CD4-positive, alpha-beta memory T cell (primary cell): ENCODE results near the gene SMPD3. TPM values are rescaled to one million over a fixed set of nuclear protein-coding genes. Genes with fewer than 3 reads are reported as not detected.

Experiments
- CTCF ChIA-PET: fragments of 350-600 bp; sonication (Branson Sonifier 250); formaldehyde crosslinking; loops from one replicate; lab custom pipeline; 2021; ENCODE audit warnings: inconsistent platforms; ENCODE audit not compliant: partially characterized antibody; lab: Charles Lee
- POLR2A ChIA-PET: fragments of 350-600 bp; sonication (Branson Sonifier 250); formaldehyde crosslinking; loops from one replicate; lab custom pipeline; 2021; ENCODE audit not compliant: partially characterized antibody; lab: Charles Lee
- DNase-seq, 5 donors: peaks; one replicate each; pipeline versions ENCODE4 v3.0.0 to v3.0.0-alpha.2; 2020 to 2022; ENCODE audit warnings: mixed read lengths in 1 of 5
- H3K27ac ChIP-seq: one replicate; pipeline ENCODE4 v1.7.0; 2013; ENCODE audit warnings: low read depth, low read length
- H3K27me3 ChIP-seq: 2 replicates; pipeline ENCODE4 v1.7.0; 2013; ENCODE audit warnings: mild to moderate bottlenecking, low read length, moderate library complexity; ENCODE audit not compliant: insufficient read depth
- H3K36me3 ChIP-seq: 2 replicates; pipeline ENCODE4 v1.7.0; 2013; ENCODE audit warnings: mild to moderate bottlenecking, low read length, moderate library complexity; ENCODE audit not compliant: insufficient read depth
- H3K4me1 ChIP-seq: 2 replicates; pipeline ENCODE4 v1.7.0; 2013; ENCODE audit warnings: mild to moderate bottlenecking, low read length, moderate library complexity; ENCODE audit not compliant: insufficient read depth
- H3K4me3 ChIP-seq, 2 donors: one replicate each; pipeline ENCODE4 v1.7.0; 2013; ENCODE audit warnings: low read length in 2 of 2, mild to moderate bottlenecking in 1 of 2
- H3K9me3 ChIP-seq, 2 donors: one replicate each; pipeline ENCODE4 v1.7.0; 2013; ENCODE audit warnings: low read length in 2 of 2, control low read depth in 1 of 2; ENCODE audit not compliant: control insufficient read depth in 1 of 2
- H3K27ac Mint-ChIP-seq, 7 donors: one replicate each; pipeline ENCODE4 v1.8.0; 2020 to 2021; ENCODE audit warnings: mixed read lengths in 7 of 7, mild to moderate bottlenecking in 6 of 7, inconsistent platforms in 3 of 7, moderate library complexity in 3 of 7
- H3K27me3 Mint-ChIP-seq, 2 donors: one replicate each; pipeline ENCODE4 v1.8.0; 2020 to 2021; ENCODE audit warnings: mixed read lengths in 2 of 2
- H3K36me3 Mint-ChIP-seq, 2 donors: one replicate each; pipeline ENCODE4 v1.8.0; 2020 to 2021; ENCODE audit warnings: mixed read lengths in 2 of 2, inconsistent platforms in 1 of 2, mild to moderate bottlenecking in 1 of 2
- H3K4me1 Mint-ChIP-seq, 4 donors: one replicate each; pipeline ENCODE4 v1.8.0; 2020 to 2021; ENCODE audit warnings: mixed read lengths in 4 of 4, mild to moderate bottlenecking in 1 of 4
- H3K4me3 Mint-ChIP-seq, 8 donors: one replicate each; pipeline ENCODE4 v1.8.0; 2020 to 2021; ENCODE audit warnings: mixed read lengths in 8 of 8, mild to moderate bottlenecking in 7 of 8, moderate library complexity in 6 of 8, inconsistent platforms in 3 of 8
- H3K9me3 Mint-ChIP-seq, 8 donors: one replicate each; pipeline ENCODE4 v1.8.0; 2020 to 2021; ENCODE audit warnings: mixed read lengths in 8 of 8, mild to moderate bottlenecking in 5 of 8, inconsistent platforms in 3 of 8, moderate library complexity in 1 of 8
- intact Hi-C: fragments of 100-400 bp; cut with micrococcal nuclease; formaldehyde crosslinking; loops from one replicate; pipeline ENCODE4 v1.15.1; 2023
- polyA plus RNA-seq, 2 donors: library from polyadenylated mRNA; unstranded; fragments of 300-500 nt; fragmentation: Illumina TruSeq; gene quantifications; one replicate each; pipeline ENCODE4 v1.2.3, GENCODE V29; 2021
- total RNA-seq, 2 experiments: library from RNA; stranded (reverse); gene quantifications; one replicate each; pipeline ENCODE4 v1.2.3, GENCODE V29; 2021

SMPD3 gene
- total and polyA plus RNA-seq, 4 experiments from 2014 or later = 0.63 to 3.1 (median 0.87) TPM

DNA sequence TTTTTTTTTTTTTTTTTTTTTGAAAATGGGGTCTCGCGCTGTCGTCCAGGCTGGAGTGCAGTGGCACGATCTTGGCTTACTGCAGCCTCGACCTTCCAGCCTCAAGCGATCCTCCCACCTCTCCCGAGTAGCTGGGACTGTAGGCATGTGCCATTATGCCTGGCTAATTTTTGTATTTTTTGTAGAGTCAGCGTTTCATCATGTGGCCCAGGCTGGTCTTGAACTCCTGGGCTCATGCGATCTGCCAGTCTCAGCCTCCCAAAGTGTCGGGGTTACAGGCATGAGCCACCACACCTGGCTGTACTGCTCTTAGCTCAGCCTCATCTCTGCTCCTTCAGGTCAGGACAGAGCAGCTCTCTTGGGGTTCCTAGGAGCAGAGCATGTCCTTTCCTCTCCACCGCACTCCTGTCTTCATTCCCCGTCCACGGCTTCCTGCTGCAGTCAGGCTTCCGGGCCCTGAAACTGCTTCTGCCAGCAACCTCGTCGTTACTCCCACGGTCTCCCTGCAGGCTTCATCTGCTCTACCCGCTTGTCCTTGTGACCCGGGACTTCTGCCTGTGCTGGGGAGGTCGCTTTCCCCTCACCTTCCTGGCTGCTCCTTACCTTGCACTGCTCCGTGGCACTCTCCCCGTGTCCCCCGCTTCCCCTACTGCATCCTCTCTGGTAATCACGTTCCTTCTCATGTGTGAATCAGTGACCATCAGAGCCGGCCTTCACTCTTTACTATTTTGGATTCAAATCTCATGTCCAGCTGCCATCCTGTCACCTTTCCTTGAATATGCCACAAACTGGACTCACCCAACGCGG, 99.5 kb downstream of the SMPD3 start:
- H3K4me1 ChIP-seq = no peaks in the 10 kb centered on the region
- ChIA-PET POLR2A (no interaction called here), CTCF (interaction anchor here (1.8 kb wide), 1 partner anchor 20 kb away, joined by 3 read pairs; no protein-coding TSS in a partner anchor)
- intact Hi-C loops = no loop called here
- H3K27me3 Mint-ChIP-seq = no peaks in the 10 kb centered on the region
- H3K36me3 ChIP-seq = peaks cover 64% of the 10 kb centered on the region
- DNase-seq = no peak
- no peaks in the 10 kb centered on the region for H3K9me3 ChIP-seq
- peaks cover 0 to 10% (median 6%) of the 10 kb centered on the region in 4 donors for H3K4me1 Mint-ChIP-seq
- H3K36me3 Mint-ChIP-seq = peaks cover 47 to 75% of the 10 kb centered on the region in 2 donors
- no peaks in the 10 kb centered on the region for H3K27me3 ChIP-seq
- H3K9me3 Mint-ChIP-seq = no peaks in the 10 kb centered on the region
- H3K27ac Mint-ChIP-seq = no peak overlapping the region
- H3K4me3 ChIP-seq = no peak overlapping the region
- H3K27ac ChIP-seq = no peak overlapping the region
- no peak overlapping the region for H3K4me3 Mint-ChIP-seq

DNA sequence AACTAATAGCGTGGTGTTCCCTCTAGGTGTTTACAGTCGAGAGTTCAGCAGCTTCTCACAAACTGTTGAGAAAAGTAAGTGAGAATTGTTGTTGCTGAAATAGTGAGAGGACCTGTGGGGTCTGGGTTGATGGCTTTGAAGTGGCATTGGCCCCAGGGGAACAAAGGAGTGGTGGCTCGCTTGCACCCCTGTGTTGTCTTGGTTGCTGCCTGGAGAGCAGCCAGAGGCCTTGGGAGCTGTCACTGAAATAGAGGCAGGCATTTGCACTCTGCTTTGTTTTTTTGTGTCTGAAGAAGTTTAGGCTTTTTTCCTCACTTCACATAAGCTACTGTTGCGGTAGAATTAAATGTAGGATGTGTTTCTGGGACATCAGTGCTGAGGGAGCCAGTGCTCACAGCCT, 100.7 kb downstream of the SMPD3 start:
- ChIA-PET POLR2A (no interaction called here), CTCF (no interaction called here)
- no peak for DNase-seq
- peak overlapping the region in 2 of 7 donors; percentile 6 to 19 for H3K27ac Mint-ChIP-seq
- H3K9me3 Mint-ChIP-seq = no peaks in the 10 kb centered on the region
- Histone ChIP-seq H3K4me3 (no peak overlapping the region), H3K27me3 (no peaks in the 10 kb centered on the region), H3K27ac (no peak overlapping the region), H3K36me3 (peaks cover 73% of the 10 kb centered on the region), H3K4me1 (no peaks in the 10 kb centered on the region), H3K9me3 (no peaks in the 10 kb centered on the region)
- no peak overlapping the region for H3K4me3 Mint-ChIP-seq
- no peaks in the 10 kb centered on the region for H3K27me3 Mint-ChIP-seq
- peaks cover 0 to 8% (median 5%) of the 10 kb centered on the region in 4 donors for H3K4me1 Mint-ChIP-seq
- H3K36me3 Mint-ChIP-seq = peaks cover 53 to 76% of the 10 kb centered on the region in 2 donors
- intact Hi-C loops = no loop called here

DNA sequence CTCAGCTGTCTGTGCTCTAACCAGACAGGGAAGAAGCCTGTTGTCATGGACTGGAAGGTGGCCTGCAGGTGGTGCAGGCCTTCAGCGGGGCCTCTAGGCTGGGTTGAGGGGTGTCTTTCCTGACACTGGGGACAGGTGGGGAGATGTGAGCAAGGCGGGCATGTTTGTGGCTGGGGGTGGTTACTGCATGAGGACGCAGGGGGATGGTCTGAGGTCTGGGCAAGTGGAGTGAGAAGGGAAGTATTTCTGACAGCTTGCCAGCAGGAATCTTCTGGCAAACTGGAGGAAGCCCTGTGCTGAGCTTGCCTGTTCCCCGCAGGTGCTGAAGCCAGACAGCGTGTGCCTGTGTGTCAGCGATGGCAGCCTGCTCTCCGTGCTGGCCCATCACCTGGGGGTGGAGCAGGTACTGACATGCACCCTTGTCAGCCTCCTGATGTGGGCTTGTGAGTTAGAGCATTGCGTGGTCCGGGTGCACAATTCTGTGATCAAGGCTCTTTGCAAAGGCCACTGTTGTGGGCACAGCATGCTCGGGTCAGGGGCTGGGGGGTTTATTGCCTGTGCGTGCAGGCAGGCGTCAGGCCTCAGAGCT, 101.3 kb downstream of the SMPD3 start:
- no peaks in the 10 kb centered on the region for H3K9me3 ChIP-seq
- intact Hi-C loops = no loop called here
- H3K4me1 Mint-ChIP-seq = peaks cover 0 to 8% (median 4%) of the 10 kb centered on the region in 4 donors
- H3K36me3 Mint-ChIP-seq = peaks cover 53 to 75% of the 10 kb centered on the region in 2 donors
- no peaks in the 10 kb centered on the region for H3K27me3 Mint-ChIP-seq
- H3K4me3 Mint-ChIP-seq = no peak overlapping the region
- peaks cover 75% of the 10 kb centered on the region for H3K36me3 ChIP-seq
- no peaks in the 10 kb centered on the region for H3K4me1 ChIP-seq
- H3K27ac ChIP-seq = no peak overlapping the region
- CTCF ChIA-PET = no interaction called here
- no peaks in the 10 kb centered on the region for H3K9me3 Mint-ChIP-seq
- H3K4me3 ChIP-seq = no peak overlapping the region
- POLR2A ChIA-PET = no interaction called here
- no peaks in the 10 kb centered on the region for H3K27me3 ChIP-seq
- no peak overlapping the region for H3K27ac Mint-ChIP-seq
- no peak for DNase-seq

DNA sequence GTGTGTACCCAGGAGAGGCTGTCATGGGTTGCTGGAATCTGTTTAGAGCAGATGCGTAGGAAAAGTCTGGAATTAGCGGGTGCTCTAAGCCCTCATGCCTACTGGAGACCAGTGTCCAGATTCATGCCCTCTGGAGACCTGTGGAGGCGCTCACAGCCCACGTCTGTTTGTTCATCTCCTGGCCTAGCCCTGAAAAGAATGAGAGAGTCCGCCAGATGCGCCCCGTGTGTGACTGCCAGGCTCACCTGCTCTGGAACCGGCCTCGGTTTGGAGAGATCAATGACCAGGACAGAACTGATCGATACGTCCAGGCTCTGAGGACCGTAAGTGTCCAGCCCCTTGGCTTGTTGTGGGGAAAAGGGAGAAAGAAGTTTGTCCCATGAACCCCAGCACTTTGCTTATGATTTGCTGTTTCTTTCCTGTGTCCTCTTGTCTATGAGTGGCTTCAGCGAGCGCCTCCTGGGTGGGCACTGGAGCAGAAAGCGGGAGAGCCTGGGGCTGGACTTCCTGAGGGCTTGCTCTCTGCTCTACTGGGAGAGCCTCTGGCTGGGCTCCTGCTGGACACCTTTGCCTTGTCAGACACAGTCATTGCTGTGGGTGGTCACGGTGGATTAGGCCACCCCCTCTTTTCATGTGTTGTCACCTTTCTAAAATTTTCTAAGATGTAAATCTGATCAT, 102.2 kb downstream of the SMPD3 start:
- H3K4me1 Mint-ChIP-seq = peaks cover 0 to 8% (median 4%) of the 10 kb centered on the region in 4 donors
- no peak overlapping the region for H3K4me3 Mint-ChIP-seq
- POLR2A ChIA-PET = no interaction called here
- Histone ChIP-seq H3K9me3 (no peaks in the 10 kb centered on the region), H3K4me3 (no peak overlapping the region), H3K27ac (no peak overlapping the region), H3K36me3 (peaks cover 73% of the 10 kb centered on the region), H3K4me1 (no peaks in the 10 kb centered on the region), H3K27me3 (no peaks in the 10 kb centered on the region)
- DNase-seq = no peak
- H3K27me3 Mint-ChIP-seq = no peaks in the 10 kb centered on the region
- no peaks in the 10 kb centered on the region for H3K9me3 Mint-ChIP-seq
- CTCF ChIA-PET = no interaction called here
- peaks cover 53 to 78% of the 10 kb centered on the region in 2 donors for H3K36me3 Mint-ChIP-seq
- peak overlapping the region in 1 of 7 donors; percentile 47 for H3K27ac Mint-ChIP-seq
- intact Hi-C loops = no loop called here

DNA sequence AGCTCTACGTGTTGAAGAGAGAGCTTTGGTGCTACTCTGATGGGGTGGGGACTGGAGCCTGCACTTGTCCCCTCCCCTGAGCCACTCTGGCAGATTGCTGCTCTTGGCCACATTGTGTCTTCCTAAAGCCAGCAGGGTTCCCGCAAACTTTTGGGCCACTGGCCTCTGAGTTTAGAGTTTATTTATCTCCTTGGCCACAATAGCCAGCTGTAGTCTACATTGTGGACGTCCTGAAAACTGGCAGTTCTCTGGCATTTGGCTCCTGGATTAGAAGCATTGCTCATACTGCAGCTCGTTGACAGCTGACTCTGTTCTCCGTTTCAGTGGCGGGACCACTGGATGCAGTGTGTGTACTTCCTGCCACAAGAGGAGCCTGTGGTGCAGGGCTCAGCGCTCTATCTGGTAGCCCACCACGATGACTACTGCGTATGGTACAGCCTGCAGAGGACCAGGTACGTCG, 102.9 kb downstream of the SMPD3 start:
- Mint-ChIP-seq H3K27me3 (no peaks in the 10 kb centered on the region), H3K4me1 (peaks cover 0 to 8% (median 3%) of the 10 kb centered on the region in 4 donors), H3K4me3 (no peak overlapping the region), H3K9me3 (no peaks in the 10 kb centered on the region), H3K36me3 (peaks cover 57 to 80% of the 10 kb centered on the region in 2 donors), H3K27ac (peak overlapping the region in 1 of 7 donors; percentile 47)
- Histone ChIP-seq H3K9me3 (no peaks in the 10 kb centered on the region), H3K27me3 (no peaks in the 10 kb centered on the region), H3K4me3 (no peak overlapping the region), H3K36me3 (peaks cover 76% of the 10 kb centered on the region), H3K27ac (no peak overlapping the region), H3K4me1 (no peaks in the 10 kb centered on the region)
- intact Hi-C loops = no loop called here
- DNase-seq = no peak
- POLR2A ChIA-PET = no interaction called here
- CTCF ChIA-PET = no interaction called here

DNA sequence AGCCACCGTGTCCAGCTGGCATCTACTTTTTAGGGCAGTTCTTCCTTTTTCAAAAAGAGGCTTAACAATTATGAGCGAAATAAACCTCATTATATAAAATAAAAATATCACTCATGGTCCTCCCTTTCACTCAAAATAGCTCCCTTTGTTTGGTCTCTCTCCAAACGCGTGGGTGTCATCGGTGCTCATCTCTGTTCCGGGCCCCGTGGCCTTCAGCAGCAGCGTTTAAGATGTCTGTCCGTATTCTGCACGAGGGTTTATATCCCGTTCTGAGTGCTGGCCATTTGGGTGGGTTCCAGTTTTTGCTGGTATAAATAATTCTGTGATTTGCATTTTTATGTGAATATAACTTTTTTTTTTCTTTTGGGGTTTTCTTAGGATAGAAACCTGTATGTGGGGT, 104.1 kb downstream of the SMPD3 start:
- no peak overlapping the region for H3K4me3 ChIP-seq
- H3K27ac ChIP-seq = no peak overlapping the region
- POLR2A ChIA-PET = no interaction called here
- Mint-ChIP-seq H3K27ac (no peak overlapping the region), H3K9me3 (no peaks in the 10 kb centered on the region), H3K4me3 (no peak overlapping the region), H3K27me3 (no peaks in the 10 kb centered on the region), H3K36me3 (peaks cover 65 to 83% of the 10 kb centered on the region in 2 donors), H3K4me1 (peaks cover 0 to 8% (median 2%) of the 10 kb centered on the region in 4 donors)
- H3K4me1 ChIP-seq = no peaks in the 10 kb centered on the region
- intact Hi-C loops = no loop called here
- H3K27me3 ChIP-seq = no peaks in the 10 kb centered on the region
- DNase-seq = no peak
- CTCF ChIA-PET = interaction anchor here (1.0 kb wide), 1 partner anchor 83 kb away, joined by 3 read pairs; no protein-coding TSS in a partner anchor
- H3K36me3 ChIP-seq = peaks cover 76% of the 10 kb centered on the region
- no peaks in the 10 kb centered on the region for H3K9me3 ChIP-seq

DNA sequence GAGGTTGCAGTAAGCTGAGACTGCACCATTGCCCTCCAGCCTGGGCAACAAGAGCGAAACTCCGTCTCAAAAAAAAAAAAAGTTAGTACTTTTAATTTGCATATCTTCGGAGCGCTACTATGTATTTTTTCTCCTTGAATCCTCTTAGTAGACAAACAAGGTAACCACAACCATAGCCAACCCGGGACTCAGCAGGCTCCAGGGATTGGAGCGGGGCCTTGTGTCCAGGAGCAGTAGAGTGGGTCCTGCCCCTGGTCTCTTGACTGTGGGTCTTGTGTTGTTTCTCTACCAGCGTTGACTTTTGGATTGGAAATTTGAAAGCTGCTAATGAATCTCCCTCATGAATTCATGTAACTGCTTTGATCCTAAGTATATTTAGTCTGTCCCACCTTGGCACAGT, 105.2 kb downstream of the SMPD3 start:
- Histone ChIP-seq H3K4me3 (no peak overlapping the region), H3K36me3 (peaks cover 77% of the 10 kb centered on the region), H3K4me1 (no peaks in the 10 kb centered on the region), H3K27ac (no peak overlapping the region), H3K27me3 (no peaks in the 10 kb centered on the region), H3K9me3 (no peaks in the 10 kb centered on the region)
- no peak for DNase-seq
- ChIA-PET CTCF (no interaction called here), POLR2A (no interaction called here)
- Mint-ChIP-seq H3K27me3 (no peaks in the 10 kb centered on the region), H3K4me3 (no peak overlapping the region), H3K9me3 (no peaks in the 10 kb centered on the region), H3K4me1 (peaks cover 0 to 8% (median under 1%) of the 10 kb centered on the region in 4 donors), H3K36me3 (peaks cover 61 to 81% of the 10 kb centered on the region in 2 donors), H3K27ac (no peak overlapping the region)
- intact Hi-C loops = no loop called here
